Keratinocyte (primary cell): ENCODE data around the gene NDUFS2. TPM values are rescaled to one million over a fixed set of nuclear protein-coding genes. Genes with fewer than 3 reads are reported as not detected.

Source experiments
- DNase-seq: peaks from one replicate; pipeline ENCODE4 v3.0.0-alpha.2; 2011; ENCODE audit warnings: low read depth, missing footprints, low spot score
- FAIRE-seq: peaks from 2 replicates; lab custom pipeline; 2011; peaks lifted over from hg19 to GRCh38; lab: Jason Lieb, UNC
- H2AFZ ChIP-seq: 2 replicates; pipeline ENCODE4 v1.6.0; 2012; ENCODE audit warnings: low read length, control low read depth, inconsistent platforms; ENCODE audit not compliant: control insufficient read depth
- H3K27ac ChIP-seq: 2 replicates; pipeline ENCODE4 v1.5.1; 2011; ENCODE audit warnings: low read length; ENCODE audit not compliant: control insufficient read depth, insufficient read depth
- H3K27me3 ChIP-seq: 3 replicates; pipeline ENCODE4 v1.6.0; 2011; ENCODE audit warnings: low read length; ENCODE audit not compliant: control insufficient read depth, insufficient read depth; ENCODE audit errors: extremely low read depth
- H3K36me3 ChIP-seq, 2 experiments: 2 replicates in 1 of 2; 3 replicates in 1 of 2; pipeline ENCODE4 v1.5.1; 2011; ENCODE audit warnings: low read length in 2 of 2, mild to moderate bottlenecking in 1 of 2; ENCODE audit not compliant: control insufficient read depth in 2 of 2, insufficient read depth in 2 of 2; ENCODE audit errors: extremely low read depth in 1 of 2
- H3K4me1 ChIP-seq: 3 replicates; pipeline ENCODE4 v1.5.1; 2011; ENCODE audit warnings: low read length; ENCODE audit not compliant: control insufficient read depth, insufficient read depth; ENCODE audit errors: extremely low read depth
- H3K4me2 ChIP-seq: 3 replicates; pipeline ENCODE4 v1.6.0; 2011; ENCODE audit warnings: low read depth, low read length; ENCODE audit not compliant: control insufficient read depth, insufficient read depth; ENCODE audit errors: extremely low read depth
- H3K4me3 ChIP-seq, 3 experiments: fragments of 200-600 bp in 1 of 3; sonication (generic) in 1 of 3; 2 replicates in 2 of 3; 3 replicates in 1 of 3; pipeline ENCODE4 v1.5.1; 2011 to 2016; ENCODE audit warnings: low read length in 3 of 3, mild to moderate bottlenecking in 3 of 3, control low read depth in 2 of 3, inconsistent platforms in 1 of 3, low read depth in 1 of 3, mixed read lengths in 1 of 3, mixed run types in 1 of 3, moderate library complexity in 1 of 3; ENCODE audit not compliant: control insufficient read depth in 2 of 3, insufficient read depth in 2 of 3; ENCODE audit errors: extremely low read depth in 1 of 3
- H3K79me2 ChIP-seq: 2 replicates; pipeline ENCODE4 v1.6.0; 2012; ENCODE audit warnings: low read length; ENCODE audit not compliant: control insufficient read depth, insufficient read depth
- H3K9ac ChIP-seq: 3 replicates; pipeline ENCODE4 v1.6.0; 2011; ENCODE audit warnings: low read length; ENCODE audit not compliant: control insufficient read depth, insufficient read depth; ENCODE audit errors: extremely low read depth
- H3K9me1 ChIP-seq: 3 replicates; pipeline ENCODE4 v1.6.0; 2011; ENCODE audit warnings: low read length; ENCODE audit not compliant: control insufficient read depth, insufficient read depth; ENCODE audit errors: extremely low read depth
- H3K9me3 ChIP-seq: 2 replicates; pipeline ENCODE4 v1.5.1; 2012; ENCODE audit warnings: low read depth, low read length; ENCODE audit not compliant: control insufficient read depth
- H4K20me1 ChIP-seq: 3 replicates; pipeline ENCODE4 v1.6.0; 2011; ENCODE audit warnings: low read length; ENCODE audit not compliant: control insufficient read depth, insufficient read depth; ENCODE audit errors: extremely low read depth
- CTCF ChIP-seq, 3 experiments: IDR thresholded peaks in 1 of 3; conservative IDR thresholded peaks in 1 of 3; optimal IDR thresholded peaks in 1 of 3; 2 replicates in 2 of 3; 3 replicates in 1 of 3; pipeline versions ENCODE3 to v1.5.1; 2011; ENCODE audit warnings: low read length in 3 of 3, mild to moderate bottlenecking in 3 of 3, moderate library complexity in 2 of 3, control low read depth in 1 of 3, inconsistent platforms in 1 of 3; ENCODE audit not compliant: insufficient read depth in 2 of 3; ENCODE audit errors: extremely low read depth in 1 of 3
- EZH2 ChIP-seq: IDR thresholded peaks from one replicate; pipeline ENCODE4 v1.6.1; 2012; ENCODE audit warnings: inconsistent platforms, mild to moderate bottlenecking, low read length, moderate library complexity
- dilution Hi-C: fragments of 300-500 bp; cut with MboI; formaldehyde crosslinking; loops from one replicate; pipeline ENCODE4 v1.7.0; 2020; ENCODE audit warnings: low sequenced_read_pairs; ENCODE audit not compliant: extremely low pct_ligation_motif_present
- polyA plus RNA-seq, 5 experiments: library from polyadenylated mRNA; depleted of rRNA in 3 of 5; stranded (reverse) in 3 of 5; stranded (forward) in 1 of 5; unstranded in 1 of 5; fragments of >200 nt; gene quantifications; 1 replicate in 1 of 5; 2 replicates in 3 of 5; 3 replicates in 1 of 5; pipeline versions ENCODE4 v1.2.1 to v1.2.3, GENCODE V29; 2011 to 2012; ENCODE audit warnings: missing spikeins in 2 of 5, low read depth in 1 of 5, low replicate concordance in 1 of 5

Gene NDUFS2
- polyA plus RNA-seq, 1 donor (not counting 4 experiments of a cell fraction or from before 2014, with no cell fraction given), result 136 TPM

GRCh38 chr1:161188381-161188780 is 13.8 kb upstream of the NDUFS2 start:
- Histone ChIP-seq H4K20me1 (no peaks in the 10 kb centered on the region), H3K27me3 (no peaks in the 10 kb centered on the region), H3K36me3 (no peaks in the 10 kb centered on the region), H3K9me3 (no peaks in the 10 kb centered on the region), H3K4me2 (no peak overlapping the region), H3K27ac (no peak overlapping the region), H3K9me1 (no peaks in the 10 kb centered on the region), H3K4me3 (no peak overlapping the region), H3K79me2 (no peaks in the 10 kb centered on the region), H3K9ac (no peak overlapping the region), H3K4me1 (no peaks in the 10 kb centered on the region), H2AFZ (no peak overlapping the region)
- DNase-seq, result no peak
- no peak for FAIRE-seq
- dilution Hi-C loops, result no loop called here
- TF ChIP-seq CTCF (optimal IDR thresholded peaks at IDR 0.05 in 1 of 3, IDR thresholded peaks at IDR 0.05 in 1 of 3, conservative IDR thresholded peaks at IDR 0.05 in 1 of 3; ENCODE audit: extremely low read depth in 1 of 3, insufficient read depth in 2 of 3, low read length in 3 of 3), result no peak
- no peak for TF ChIP-seq EZH2

GRCh38 chr1:161189036-161189435 is 13.1 kb upstream of the NDUFS2 start:
- DNase-seq, result no peak
- no peak overlapping the region for H2AFZ ChIP-seq
- H3K36me3 ChIP-seq, result no peaks in the 10 kb centered on the region
- TF ChIP-seq EZH2 (no peak), CTCF (optimal IDR thresholded peaks at IDR 0.05 in 1 of 3, IDR thresholded peaks at IDR 0.05 in 1 of 3, conservative IDR thresholded peaks at IDR 0.05 in 1 of 3; ENCODE audit: extremely low read depth in 1 of 3, insufficient read depth in 2 of 3, low read length in 3 of 3) (no peak)
- no peak for FAIRE-seq
- no peaks in the 10 kb centered on the region for H3K79me2 ChIP-seq
- H3K4me1 ChIP-seq, result no peaks in the 10 kb centered on the region
- H4K20me1 ChIP-seq, result no peaks in the 10 kb centered on the region
- H3K27me3 ChIP-seq, result no peaks in the 10 kb centered on the region
- H3K4me3 ChIP-seq, result no peak overlapping the region
- H3K4me2 ChIP-seq, result no peak overlapping the region
- no peaks in the 10 kb centered on the region for H3K9me1 ChIP-seq
- dilution Hi-C loops, result no loop called here
- H3K27ac ChIP-seq, result no peak overlapping the region
- no peaks in the 10 kb centered on the region for H3K9me3 ChIP-seq
- no peak overlapping the region for H3K9ac ChIP-seq
